HEK293 (cell line): ENCODE measurements around the gene ISCU.

Experiments used
- CTCF ChIA-PET: fragments of 350-600 bp; formaldehyde crosslinking; extraction: SDS; loops from one replicate; lab custom pipeline; 2021; ENCODE audit warnings: antibody characterized with exemption; lab: Yijun Ruan, JAX
- POLR2A ChIA-PET: fragments of 300-600 bp; formaldehyde crosslinking; extraction: SDS; loops from one replicate; lab custom pipeline; 2020; ENCODE audit warnings: antibody characterized with exemption, inconsistent platforms; lab: Yijun Ruan, JAX
- H3K27ac ChIP-seq: fragments of 200-500 bp; sonication (Bioruptor generic); 2 replicates; pipeline ENCODE4 v1.5.1; 2014; ENCODE audit warnings: low read depth, low read length, control low read depth, inconsistent platforms; ENCODE audit errors: extremely low read depth
- H3K36me3 ChIP-seq, 2 experiments: fragments of 200-500 bp in 1 of 2; sonication (Bioruptor generic) in 1 of 2; 1 replicate in 1 of 2; 2 replicates in 1 of 2; pipeline ENCODE4 v1.5.1; 2014 to 2017; ENCODE audit warnings: inconsistent platforms in 2 of 2, low read length in 2 of 2; ENCODE audit not compliant: control insufficient read depth in 2 of 2, insufficient read depth in 1 of 2
- H3K4me1 ChIP-seq: fragments of 200-500 bp; sonication (Bioruptor generic); 2 replicates; pipeline ENCODE4 v1.5.1; 2014; ENCODE audit warnings: mild to moderate bottlenecking, low read length, inconsistent platforms; ENCODE audit not compliant: control insufficient read depth, insufficient read depth
- H3K4me3 ChIP-seq: 2 replicates; pipeline ENCODE4 v1.5.1; 2011; ENCODE audit warnings: low read depth, mild to moderate bottlenecking, control low read depth, low read length, moderate library complexity
- H3K9me3 ChIP-seq: fragments of 200-500 bp; sonication (Bioruptor generic); 2 replicates; pipeline ENCODE4 v1.5.1; 2014; ENCODE audit warnings: low read depth, low read length, inconsistent platforms; ENCODE audit not compliant: control insufficient read depth, insufficient read depth
- BCL11B ChIP-seq: fragments of 450-650 bp; formaldehyde crosslinking; IDR thresholded peaks from 2 replicates; pipeline ENCODE4 v1.5.1; 2016; ENCODE audit warnings: low read depth, missing biosample characterization, missing genetic modification characterization
- FEZF1 ChIP-seq: fragments of 450-650 bp; formaldehyde crosslinking; IDR thresholded peaks from 2 replicates; pipeline ENCODE4 v1.5.1; 2016; ENCODE audit warnings: missing biosample characterization, missing genetic modification characterization
- GLIS1 ChIP-seq: fragments of 450-650 bp; formaldehyde crosslinking; IDR thresholded peaks from 2 replicates; pipeline ENCODE4 v1.5.1; 2016; ENCODE audit warnings: missing biosample characterization, missing genetic modification characterization
- HOXD13 ChIP-seq: sonication (generic); formaldehyde crosslinking; IDR thresholded peaks from 2 replicates; pipeline ENCODE4 v1.8.0; 2022; ENCODE audit warnings: missing genetic modification reagents, borderline replicate concordance
- PRDM4 ChIP-seq: fragments of 450-650 bp; formaldehyde crosslinking; IDR thresholded peaks from 2 replicates; pipeline ENCODE4 v1.5.1; 2017; ENCODE audit warnings: missing biosample characterization, missing genetic modification characterization
- REST ChIP-seq: fragments of 450-650 bp; formaldehyde crosslinking; IDR thresholded peaks from 2 replicates; pipeline ENCODE4 v1.5.1; 2016; ENCODE audit warnings: missing biosample characterization, missing genetic modification characterization
- ZBTB8A ChIP-seq: fragments of 450-650 bp; formaldehyde crosslinking; IDR thresholded peaks from 2 replicates; pipeline ENCODE4 v1.5.1; 2016; ENCODE audit warnings: missing biosample characterization, missing genetic modification characterization
- ZFP41 ChIP-seq: fragments of 450-650 bp; formaldehyde crosslinking; IDR thresholded peaks from 2 replicates; pipeline ENCODE4 v1.5.1; 2016; ENCODE audit warnings: missing biosample characterization, missing genetic modification characterization, borderline replicate concordance
- ZNF239 ChIP-seq: fragments of 450-650 bp; formaldehyde crosslinking; IDR thresholded peaks from 2 replicates; pipeline ENCODE4 v1.5.1; 2016; ENCODE audit warnings: missing biosample characterization, missing genetic modification characterization
- ZNF416 ChIP-seq: fragments of 450-650 bp; formaldehyde crosslinking; IDR thresholded peaks from 2 replicates; pipeline ENCODE4 v1.5.1; 2016; ENCODE audit warnings: missing biosample characterization, missing genetic modification characterization
- ZNF510 ChIP-seq: fragments of 450-650 bp; formaldehyde crosslinking; IDR thresholded peaks from 2 replicates; pipeline ENCODE4 v1.5.1; 2018; ENCODE audit warnings: mild to moderate bottlenecking, missing genetic modification characterization, missing biosample characterization; ENCODE audit not compliant: insufficient replicate concordance
- ZNF549 ChIP-seq: fragments of 450-650 bp; IDR thresholded peaks from 2 replicates; pipeline ENCODE4 v1.5.1; 2018; ENCODE audit warnings: missing biosample characterization, missing genetic modification characterization, mild to moderate bottlenecking, inconsistent platforms, moderate library complexity
- TF ChIP-seq, protein P1 (sequence below): fragments of 450-650 bp; formaldehyde crosslinking; IDR thresholded peaks from 2 replicates; pipeline ENCODE4 v1.5.1; 2016; ENCODE audit warnings: missing biosample characterization, missing genetic modification characterization, borderline replicate concordance
- TF ChIP-seq, protein P2 (sequence below): fragments of 450-650 bp; formaldehyde crosslinking; IDR thresholded peaks from 2 replicates; pipeline ENCODE4 v1.5.1; 2016; ENCODE audit warnings: missing biosample characterization, missing genetic modification characterization
- TF ChIP-seq, protein P3 (sequence below): fragments of 450-650 bp; formaldehyde crosslinking; IDR thresholded peaks from 2 replicates; pipeline ENCODE4; 2016; ENCODE audit warnings: missing biosample characterization, missing genetic modification characterization

Gene ISCU

GRCh38 chr12:108564724-108565123 is 2.3 kb downstream of the ISCU start:
- ChIA-PET POLR2A (interaction anchor here (0.6 to 0.8 kb wide), 2 partner anchors 65 to 262 kb away, joined by 3 read pairs; no protein-coding TSS in a partner anchor), CTCF (interaction anchor here (0.6 to 10.6 kb wide), 11 partner anchors 11 to 815 kb away, joined by 3 to 160 read pairs (median 6); no protein-coding TSS in a partner anchor)
- Histone ChIP-seq H3K4me1 (no peaks in the 10 kb centered on the region), H3K36me3 (peaks cover 22 to 55% of the 10 kb centered on the region in 2 experiments), H3K27ac (no peak overlapping the region), H3K4me3 (no peak overlapping the region), H3K9me3 (no peaks in the 10 kb centered on the region)
- TF ChIP-seq, protein P1, sequence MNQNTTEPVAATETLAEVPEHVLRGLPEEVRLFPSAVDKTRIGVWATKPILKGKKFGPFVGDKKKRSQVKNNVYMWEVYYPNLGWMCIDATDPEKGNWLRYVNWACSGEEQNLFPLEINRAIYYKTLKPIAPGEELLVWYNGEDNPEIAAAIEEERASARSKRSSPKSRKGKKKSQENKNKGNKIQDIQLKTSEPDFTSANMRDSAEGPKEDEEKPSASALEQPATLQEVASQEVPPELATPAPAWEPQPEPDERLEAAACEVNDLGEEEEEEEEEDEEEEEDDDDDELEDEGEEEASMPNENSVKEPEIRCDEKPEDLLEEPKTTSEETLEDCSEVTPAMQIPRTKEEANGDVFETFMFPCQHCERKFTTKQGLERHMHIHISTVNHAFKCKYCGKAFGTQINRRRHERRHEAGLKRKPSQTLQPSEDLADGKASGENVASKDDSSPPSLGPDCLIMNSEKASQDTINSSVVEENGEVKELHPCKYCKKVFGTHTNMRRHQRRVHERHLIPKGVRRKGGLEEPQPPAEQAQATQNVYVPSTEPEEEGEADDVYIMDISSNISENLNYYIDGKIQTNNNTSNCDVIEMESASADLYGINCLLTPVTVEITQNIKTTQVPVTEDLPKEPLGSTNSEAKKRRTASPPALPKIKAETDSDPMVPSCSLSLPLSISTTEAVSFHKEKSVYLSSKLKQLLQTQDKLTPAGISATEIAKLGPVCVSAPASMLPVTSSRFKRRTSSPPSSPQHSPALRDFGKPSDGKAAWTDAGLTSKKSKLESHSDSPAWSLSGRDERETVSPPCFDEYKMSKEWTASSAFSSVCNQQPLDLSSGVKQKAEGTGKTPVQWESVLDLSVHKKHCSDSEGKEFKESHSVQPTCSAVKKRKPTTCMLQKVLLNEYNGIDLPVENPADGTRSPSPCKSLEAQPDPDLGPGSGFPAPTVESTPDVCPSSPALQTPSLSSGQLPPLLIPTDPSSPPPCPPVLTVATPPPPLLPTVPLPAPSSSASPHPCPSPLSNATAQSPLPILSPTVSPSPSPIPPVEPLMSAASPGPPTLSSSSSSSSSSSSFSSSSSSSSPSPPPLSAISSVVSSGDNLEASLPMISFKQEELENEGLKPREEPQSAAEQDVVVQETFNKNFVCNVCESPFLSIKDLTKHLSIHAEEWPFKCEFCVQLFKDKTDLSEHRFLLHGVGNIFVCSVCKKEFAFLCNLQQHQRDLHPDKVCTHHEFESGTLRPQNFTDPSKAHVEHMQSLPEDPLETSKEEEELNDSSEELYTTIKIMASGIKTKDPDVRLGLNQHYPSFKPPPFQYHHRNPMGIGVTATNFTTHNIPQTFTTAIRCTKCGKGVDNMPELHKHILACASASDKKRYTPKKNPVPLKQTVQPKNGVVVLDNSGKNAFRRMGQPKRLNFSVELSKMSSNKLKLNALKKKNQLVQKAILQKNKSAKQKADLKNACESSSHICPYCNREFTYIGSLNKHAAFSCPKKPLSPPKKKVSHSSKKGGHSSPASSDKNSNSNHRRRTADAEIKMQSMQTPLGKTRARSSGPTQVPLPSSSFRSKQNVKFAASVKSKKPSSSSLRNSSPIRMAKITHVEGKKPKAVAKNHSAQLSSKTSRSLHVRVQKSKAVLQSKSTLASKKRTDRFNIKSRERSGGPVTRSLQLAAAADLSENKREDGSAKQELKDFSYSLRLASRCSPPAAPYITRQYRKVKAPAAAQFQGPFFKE (tag by site-specific recombination) = no peak
- TF ChIP-seq, protein P2, sequence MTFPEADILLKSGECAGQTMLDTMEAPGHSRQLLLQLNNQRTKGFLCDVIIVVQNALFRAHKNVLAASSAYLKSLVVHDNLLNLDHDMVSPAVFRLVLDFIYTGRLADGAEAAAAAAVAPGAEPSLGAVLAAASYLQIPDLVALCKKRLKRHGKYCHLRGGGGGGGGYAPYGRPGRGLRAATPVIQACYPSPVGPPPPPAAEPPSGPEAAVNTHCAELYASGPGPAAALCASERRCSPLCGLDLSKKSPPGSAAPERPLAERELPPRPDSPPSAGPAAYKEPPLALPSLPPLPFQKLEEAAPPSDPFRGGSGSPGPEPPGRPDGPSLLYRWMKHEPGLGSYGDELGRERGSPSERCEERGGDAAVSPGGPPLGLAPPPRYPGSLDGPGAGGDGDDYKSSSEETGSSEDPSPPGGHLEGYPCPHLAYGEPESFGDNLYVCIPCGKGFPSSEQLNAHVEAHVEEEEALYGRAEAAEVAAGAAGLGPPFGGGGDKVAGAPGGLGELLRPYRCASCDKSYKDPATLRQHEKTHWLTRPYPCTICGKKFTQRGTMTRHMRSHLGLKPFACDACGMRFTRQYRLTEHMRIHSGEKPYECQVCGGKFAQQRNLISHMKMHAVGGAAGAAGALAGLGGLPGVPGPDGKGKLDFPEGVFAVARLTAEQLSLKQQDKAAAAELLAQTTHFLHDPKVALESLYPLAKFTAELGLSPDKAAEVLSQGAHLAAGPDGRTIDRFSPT (tag by site-specific recombination) = no peak
- TF ChIP-seq HOXD13 (CRISPR knock-in tag) (no peak), ZFP41 (tag by site-specific recombination) (no peak), ZNF510 (tag by site-specific recombination) (no peak), PRDM4 (no peak), REST (no peak), ZNF416 (tag by site-specific recombination) (no peak), FEZF1 (tag by site-specific recombination) (no peak), BCL11B (tag by site-specific recombination) (no peak), GLIS1 (tag by site-specific recombination) (no peak), ZBTB8A (no peak), ZNF549 (tag by site-specific recombination) (no peak), ZNF239 (tag by site-specific recombination) (no peak)
- TF ChIP-seq, protein P3, sequence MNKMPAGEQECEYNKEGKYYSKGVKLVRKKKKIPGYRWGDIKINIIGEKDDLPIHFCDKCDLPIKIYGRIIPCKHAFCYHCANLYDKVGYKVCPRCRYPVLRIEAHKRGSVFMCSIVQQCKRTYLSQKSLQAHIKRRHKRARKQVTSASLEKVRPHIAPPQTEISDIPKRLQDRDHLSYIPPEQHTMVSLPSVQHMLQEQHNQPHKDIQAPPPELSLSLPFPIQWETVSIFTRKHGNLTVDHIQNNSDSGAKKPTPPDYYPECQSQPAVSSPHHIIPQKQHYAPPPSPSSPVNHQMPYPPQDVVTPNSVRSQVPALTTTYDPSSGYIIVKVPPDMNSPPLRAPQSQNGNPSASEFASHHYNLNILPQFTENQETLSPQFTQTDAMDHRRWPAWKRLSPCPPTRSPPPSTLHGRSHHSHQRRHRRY = no peak
